Left ventricle myocardium superior (tissue), 1 donor: ENCODE data around the gene SLC10A7. TPM values are rescaled to one million over a fixed set of nuclear protein-coding genes. Genes with fewer than 3 reads are reported as not detected.
A peak's percentile ranks its signal among the peaks of the same experiment; 100 is the strongest.
"Not testable (repeated sequence)": the region's sequence is repeated elsewhere in the genome, so short reads cannot be mapped to it uniquely, and the experiment has no call there.

Source experiments
- ATAC-seq: fragments of 200-7000 bp; cut with Tn5 transposase; one replicate; pipeline ENCODE4 v1.9.1; 2020; ENCODE audit warnings: mild to moderate bottlenecking, moderate library complexity
- DNase-seq: peaks from one replicate; pipeline ENCODE4 v3.0.0-alpha.2; 2020
- intact Hi-C: fragments of 100-400 bp; cut with micrococcal nuclease; formaldehyde crosslinking; loops from one replicate; pipeline ENCODE4 v1.11.0; 2022
- total RNA-seq: library from RNA; stranded (reverse); fragmentation: NEBNext Ultra II Directional; extraction: Animal tissue kit (Norgen Biotek cat#: 25700); gene quantifications from one replicate; pipeline ENCODE4 v1.2.1, GENCODE V29; 2021
- donor health status: DM: no; HTN: yes; CAD: no; lungs with severe emphysema.

Gene SLC10A7
- total RNA-seq, 1 donor from 2014 or later: 4.5 TPM

DNA sequence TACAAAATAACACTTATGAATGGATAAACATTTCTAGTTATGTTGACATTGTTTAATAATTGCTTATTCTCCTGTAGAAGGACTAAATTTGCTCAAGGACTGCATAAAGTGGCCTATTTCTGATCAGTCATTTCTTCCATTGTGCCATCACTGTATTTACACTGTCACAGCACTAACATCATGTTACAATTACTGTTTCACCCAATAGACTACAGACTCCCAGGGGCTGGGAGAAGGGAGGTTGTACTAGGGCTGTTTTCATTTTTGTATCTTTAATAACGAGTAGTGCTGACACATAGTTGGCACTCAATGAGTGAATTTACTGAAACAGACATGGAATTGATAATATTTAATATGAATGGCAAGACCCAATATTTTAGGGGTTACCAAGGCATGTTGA is 139.5 kb downstream of the SLC10A7 start:
- ATAC-seq (no peak), DNase-seq (no peak)
- intact Hi-C loops: no loop called here

DNA sequence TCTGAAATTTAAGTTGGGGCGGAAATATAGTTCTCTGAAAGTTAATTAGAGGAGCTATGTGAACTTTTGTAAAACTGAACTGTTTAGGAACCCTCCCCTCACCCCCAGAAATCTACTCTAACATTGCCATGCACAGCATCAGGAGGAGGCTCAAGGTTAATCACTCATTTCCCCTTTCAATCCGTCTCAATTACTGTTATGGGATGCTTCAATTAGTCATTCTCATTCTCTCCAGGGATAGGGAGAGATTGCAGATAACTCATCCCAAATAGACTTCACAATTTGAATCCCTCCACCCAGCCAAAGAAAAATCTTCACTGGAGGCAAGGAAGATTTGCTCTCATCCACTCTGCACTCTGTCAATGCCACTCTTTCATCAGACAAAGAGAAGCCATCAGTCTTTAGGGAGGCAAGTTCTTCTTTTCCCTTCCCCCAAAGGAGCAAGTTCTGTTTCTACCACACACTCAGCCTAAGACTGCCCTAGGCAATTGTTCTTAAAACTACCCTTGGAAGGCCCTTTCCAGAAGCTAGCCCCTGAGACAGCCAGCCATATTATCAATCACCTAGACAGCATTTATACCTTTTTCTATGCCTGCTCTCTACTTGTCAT is 140.4 kb downstream of the SLC10A7 start:
- ATAC-seq: no peak
- intact Hi-C loops: no loop called here
- DNase-seq: no peak

DNA sequence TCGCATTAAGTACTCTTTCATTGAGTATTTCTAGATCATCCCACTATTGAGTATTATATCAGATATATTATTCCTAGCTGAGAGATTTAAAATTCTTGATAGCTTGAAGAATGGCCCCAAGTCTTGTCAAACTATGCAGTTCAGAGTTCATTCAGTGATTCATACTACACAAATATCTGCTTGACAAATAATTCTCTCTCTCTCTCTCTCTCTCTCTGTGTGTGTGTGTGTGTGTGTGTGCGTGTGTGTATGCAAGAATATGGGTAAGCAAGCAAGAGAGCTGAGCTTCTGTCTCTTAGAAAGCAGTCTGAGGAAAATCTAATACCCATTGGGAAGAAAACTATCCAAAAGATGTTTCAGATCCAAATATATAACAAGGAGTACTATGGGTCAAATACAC is 142.0 kb downstream of the SLC10A7 start:
- intact Hi-C loops: no loop called here
- ATAC-seq (no peak), DNase-seq (no peak)

DNA sequence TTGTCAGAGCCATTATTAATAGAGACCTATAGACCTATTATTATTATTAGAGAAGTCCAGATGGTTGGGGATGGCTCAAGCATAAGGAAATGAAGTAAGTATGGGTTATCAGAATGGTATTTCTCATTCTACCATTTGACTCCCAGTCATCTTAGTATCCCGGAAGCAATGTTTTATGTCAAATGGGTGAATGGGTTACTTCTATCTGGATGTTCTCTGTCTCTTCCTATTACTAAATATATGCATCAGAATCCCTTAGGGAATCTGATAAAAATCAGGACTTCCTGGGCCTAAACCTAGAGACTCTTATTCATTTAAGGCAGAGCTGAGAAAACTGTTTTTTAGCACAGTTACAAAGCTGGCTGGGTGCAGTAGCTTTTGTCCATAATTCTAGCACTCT is 149.9 kb downstream of the SLC10A7 start:
- ATAC-seq (no peak), DNase-seq (no peak)
- intact Hi-C loops: no loop called here

DNA sequence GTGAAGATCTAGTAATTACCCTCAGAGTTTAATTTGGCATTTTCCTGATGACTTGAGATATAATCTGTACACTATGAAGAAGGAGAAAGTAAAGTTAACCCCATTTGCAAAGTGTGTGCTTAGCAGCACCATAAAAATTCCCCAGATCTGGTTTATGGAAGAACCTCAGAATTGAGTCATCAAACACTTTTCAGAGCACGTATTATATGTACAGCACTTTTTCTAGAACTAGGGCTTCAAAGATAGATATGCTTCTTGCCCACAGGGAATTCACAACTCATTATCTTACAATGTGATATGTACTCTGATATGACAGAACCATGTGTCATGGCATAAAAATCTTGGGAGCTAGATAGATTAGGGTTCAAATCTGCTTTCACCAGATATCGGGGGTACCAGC is 150.9 kb downstream of the SLC10A7 start:
- intact Hi-C loops: no loop called here
- DNase-seq (no peak), ATAC-seq (no peak)

DNA sequence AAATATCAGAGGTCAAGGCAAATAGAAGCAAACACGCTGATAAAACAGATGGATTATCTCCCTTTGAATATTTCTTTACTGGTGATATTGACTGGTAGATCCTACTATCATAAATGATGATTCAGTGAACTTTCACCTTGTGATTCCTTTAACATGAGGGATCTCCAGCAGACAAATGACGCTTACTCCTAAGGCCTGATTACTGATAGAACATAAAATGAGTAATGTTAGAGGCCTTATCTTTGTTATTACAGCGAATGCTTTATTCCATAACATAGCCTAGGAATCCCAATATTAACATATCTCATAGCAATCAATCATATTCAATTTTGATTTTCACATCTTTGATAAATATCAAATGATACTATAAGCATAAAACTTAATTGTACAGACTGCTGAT is 152.3 kb downstream of the SLC10A7 start:
- ATAC-seq (no peak), DNase-seq (no peak)
- intact Hi-C loops: loop anchor here (10.0 kb wide), 1 partner anchor 155 kb away; the partner anchor contains the start of gene SLC10A7

DNA sequence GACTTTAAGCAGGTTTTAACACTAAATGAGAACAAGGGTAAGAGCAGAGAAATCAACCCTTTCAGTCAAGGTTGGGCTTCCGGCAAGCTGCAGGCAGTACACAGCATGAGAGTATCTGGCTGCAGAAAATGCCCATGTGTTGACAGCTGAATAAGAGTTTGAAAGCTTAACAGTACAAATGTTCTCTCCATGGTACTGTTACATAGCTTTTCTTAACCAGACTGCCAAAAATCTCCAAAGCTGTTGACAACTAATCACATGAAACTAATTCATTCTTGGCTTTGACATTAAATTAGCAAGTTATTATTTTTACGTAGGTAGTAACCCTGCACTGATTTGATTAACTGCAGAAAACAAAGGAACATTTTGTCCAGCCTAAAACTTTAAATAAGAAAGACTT is 153.5 kb downstream of the SLC10A7 start:
- ATAC-seq (peak; percentile 100), DNase-seq (peak; percentile 32)
- intact Hi-C loops: loop anchor here (10.0 kb wide), 1 partner anchor 157 kb away; the partner anchor contains the start of gene SLC10A7

DNA sequence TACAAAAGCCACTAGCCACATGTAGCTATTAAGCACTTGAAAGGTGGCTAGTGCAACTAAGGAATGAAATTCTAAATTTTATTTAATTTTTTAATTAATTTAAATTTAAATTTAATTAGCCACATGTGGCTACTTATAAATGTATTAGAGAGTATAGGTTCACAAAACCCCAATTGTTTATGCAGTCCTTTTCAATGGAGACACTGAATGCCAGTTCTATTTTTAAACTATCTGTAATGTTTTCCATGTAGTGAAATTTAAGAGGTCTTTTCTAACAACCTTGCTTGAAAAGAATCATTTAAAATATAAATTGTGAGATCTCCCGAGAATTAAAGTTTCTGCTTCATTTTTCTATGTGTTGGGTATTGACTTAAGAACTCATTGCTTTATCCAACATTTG is 154.4 kb downstream of the SLC10A7 start:
- intact Hi-C loops: loop anchor here (10.0 kb wide), 1 partner anchor 157 kb away; the partner anchor contains the start of gene SLC10A7
- peak; percentile 64 for ATAC-seq
- DNase-seq: no peak

DNA sequence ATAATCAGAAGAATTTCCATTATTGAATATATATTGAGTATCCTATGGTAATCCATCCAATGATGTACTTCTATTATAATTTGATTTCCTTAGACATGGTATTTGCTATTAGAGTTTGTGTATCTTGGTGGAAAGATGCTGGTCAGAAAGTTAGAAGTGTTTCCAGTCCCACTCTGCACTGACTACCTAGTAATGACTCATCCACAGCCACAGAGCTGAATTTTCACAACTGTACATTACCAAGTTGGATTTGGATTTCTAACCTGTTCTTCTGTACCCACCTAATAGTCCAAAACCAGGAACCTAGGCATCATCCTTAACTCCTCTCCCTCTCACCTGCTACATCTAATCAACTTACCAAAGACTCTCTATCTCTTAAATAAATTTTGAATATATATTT is 162.0 kb downstream of the SLC10A7 start:
- intact Hi-C loops: loop anchor here (10.0 kb wide), 1 partner anchor 165 kb away; the partner anchor contains the start of gene SLC10A7
- ATAC-seq: no peak
- no peak for DNase-seq

DNA sequence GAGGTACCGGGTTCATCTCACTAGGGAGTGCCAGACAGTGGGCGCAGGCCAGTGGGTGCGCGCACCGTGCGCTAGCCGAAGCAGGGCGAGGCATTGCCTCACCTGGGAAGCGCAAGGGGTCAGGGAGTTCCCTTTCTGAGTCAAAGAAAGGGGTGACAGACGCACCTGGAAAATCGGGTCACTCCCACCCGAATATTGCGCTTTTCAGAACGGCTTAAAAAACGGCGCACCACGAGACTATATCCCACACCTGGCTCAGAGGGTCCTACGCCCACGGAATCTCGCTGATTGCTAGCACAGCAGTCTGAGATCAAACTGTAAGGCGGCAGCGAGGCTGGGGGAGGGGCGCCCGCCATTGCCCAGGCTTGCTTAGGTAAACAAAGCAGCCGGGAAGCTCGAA is 171.6 kb downstream of the SLC10A7 start:
- intact Hi-C loops, ATAC-seq, DNase-seq: not testable (repeated sequence)

DNA sequence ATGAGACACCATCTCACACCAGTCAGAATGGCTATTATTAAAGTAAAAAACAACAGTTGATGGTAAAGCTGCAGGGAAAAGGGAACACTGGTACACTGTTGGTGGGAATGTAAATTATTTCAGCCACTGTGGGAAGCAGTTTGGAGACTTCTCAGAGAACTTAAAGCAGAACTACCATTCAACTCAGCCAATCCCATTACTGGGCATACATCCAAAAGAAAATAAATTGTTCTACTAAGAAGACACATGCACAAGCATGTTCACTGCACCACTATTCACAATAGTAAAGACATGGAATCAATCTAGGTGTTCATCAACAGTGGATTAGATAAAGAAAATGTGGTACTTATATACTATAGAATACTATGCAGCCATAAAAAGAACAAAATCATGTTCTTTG is 172.4 kb downstream of the SLC10A7 start:
- DNase-seq (no peak), ATAC-seq (no peak)
- intact Hi-C loops: loop anchor here (10.0 kb wide), 1 partner anchor 565 kb away; no protein-coding TSS in a partner anchor

DNA sequence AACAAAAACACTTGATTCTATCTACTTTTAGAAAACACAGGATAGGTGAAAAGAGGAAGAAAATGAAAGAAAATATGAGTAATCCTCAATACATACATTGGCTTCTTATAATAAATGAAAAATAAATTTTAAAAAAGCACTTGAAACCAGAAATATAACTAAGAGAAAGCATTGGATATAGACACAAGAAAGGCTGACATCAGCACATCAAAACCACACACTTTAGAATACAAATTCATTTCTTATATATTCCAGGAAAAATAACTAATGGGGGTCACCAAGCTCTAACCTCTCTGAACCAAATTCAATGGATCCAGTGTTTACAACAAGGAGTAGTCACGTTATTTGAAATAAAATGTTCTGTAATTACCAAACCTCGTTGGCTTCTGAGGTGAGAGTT is 173.9 kb downstream of the SLC10A7 start:
- intact Hi-C loops: loop anchor here (10.0 kb wide), 1 partner anchor 567 kb away; no protein-coding TSS in a partner anchor
- DNase-seq (no peak), ATAC-seq (no peak)

DNA sequence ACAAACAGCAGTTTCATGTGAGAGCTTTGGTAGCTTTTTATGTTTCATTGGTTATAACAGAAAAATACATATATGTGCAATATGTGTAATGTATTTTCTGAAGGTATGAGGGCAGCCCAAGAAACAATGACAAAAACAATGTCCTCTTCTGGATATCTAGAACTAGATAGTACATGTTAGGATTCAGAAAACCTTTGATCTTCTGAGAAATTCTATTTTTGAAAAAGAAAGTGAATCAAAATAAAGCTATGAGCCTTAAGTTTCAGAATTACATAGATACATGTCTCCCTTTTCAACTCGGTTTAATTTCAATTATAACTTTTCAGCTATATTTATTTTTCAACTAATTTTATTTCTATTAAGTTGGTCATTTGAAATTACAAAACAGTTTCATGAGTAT is 175.5 kb downstream of the SLC10A7 start:
- DNase-seq: no peak

DNA sequence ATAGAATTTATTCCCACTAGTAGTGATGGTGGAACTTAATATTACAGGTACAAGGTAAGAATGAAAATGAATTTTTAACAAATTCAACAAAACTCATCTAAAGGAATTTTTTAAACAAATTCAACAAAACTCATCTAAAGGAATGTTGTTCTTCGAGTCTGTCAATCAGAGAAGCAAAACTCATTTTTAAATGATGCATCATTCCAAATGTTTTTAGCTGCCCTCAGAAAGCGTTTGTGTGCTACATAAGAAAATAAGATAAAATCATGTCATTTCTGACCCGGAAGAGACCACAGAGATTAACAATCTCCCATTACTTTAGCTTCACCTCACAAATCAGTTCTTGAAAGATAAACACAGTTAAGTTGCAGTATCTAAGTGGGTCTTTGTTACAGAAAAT is 178.0 kb downstream of the SLC10A7 start:
- ATAC-seq (no peak), DNase-seq (no peak)
- intact Hi-C loops: loop anchor here (10.0 kb wide), 1 partner anchor 571 kb away; no protein-coding TSS in a partner anchor

More for the DNA sequence above, 175.5 kb downstream of the SLC10A7 start:
- ATAC-seq: no peak
- intact Hi-C loops: loop anchor here (10.0 kb wide), 1 partner anchor 569 kb away; no protein-coding TSS in a partner anchor

DNA sequence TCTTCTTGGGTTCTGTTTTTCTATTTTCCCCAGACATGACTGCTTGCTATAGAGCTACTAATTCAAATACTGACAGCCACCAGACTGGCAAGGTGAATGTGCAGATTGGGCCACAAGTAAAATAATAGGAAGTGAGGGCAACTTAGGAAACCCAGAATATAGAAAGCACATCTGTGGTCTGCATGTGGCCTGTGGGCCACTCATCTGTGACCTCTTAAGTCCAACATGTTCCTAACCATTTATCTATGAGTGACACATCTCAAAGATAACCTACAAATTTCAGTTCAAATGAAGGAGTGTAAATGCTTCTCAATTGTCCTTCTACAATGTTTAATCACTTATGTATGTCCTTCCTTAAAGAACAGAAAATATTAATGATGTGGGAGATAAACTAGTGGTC is 178.5 kb downstream of the SLC10A7 start:
- ATAC-seq (no peak), DNase-seq (no peak)
- intact Hi-C loops: loop anchor here (10.0 kb wide), 1 partner anchor 572 kb away; no protein-coding TSS in a partner anchor

DNA sequence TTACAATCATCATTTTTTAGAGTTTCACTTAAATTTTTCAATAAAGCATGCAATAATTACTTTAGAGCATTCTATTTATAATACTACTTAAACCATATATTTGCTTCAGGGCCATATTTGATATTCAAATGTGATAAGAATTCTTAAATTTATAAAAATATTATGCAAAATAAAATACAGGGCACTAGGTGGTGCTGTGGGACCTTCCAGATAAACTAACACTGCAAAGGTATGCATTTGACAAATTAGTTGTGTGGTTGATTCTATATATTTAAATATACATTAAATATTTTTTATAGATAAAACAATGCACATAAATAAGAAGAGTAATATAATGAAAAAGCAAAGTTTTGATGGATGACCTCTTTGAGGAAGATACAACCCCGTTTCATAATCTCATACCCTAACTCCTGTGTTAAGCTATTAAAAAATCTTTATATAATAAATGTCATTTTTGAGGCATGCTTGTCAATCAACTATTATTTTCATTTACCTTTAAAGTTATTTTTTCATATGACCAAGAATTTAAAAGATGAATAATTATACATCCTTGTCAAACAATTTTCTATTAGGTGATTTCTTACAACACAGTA is 179.0 kb downstream of the SLC10A7 start:
- DNase-seq: no peak
- intact Hi-C loops: loop anchor here (10.0 kb wide), 1 partner anchor 572 kb away; no protein-coding TSS in a partner anchor
- no peak for ATAC-seq

DNA sequence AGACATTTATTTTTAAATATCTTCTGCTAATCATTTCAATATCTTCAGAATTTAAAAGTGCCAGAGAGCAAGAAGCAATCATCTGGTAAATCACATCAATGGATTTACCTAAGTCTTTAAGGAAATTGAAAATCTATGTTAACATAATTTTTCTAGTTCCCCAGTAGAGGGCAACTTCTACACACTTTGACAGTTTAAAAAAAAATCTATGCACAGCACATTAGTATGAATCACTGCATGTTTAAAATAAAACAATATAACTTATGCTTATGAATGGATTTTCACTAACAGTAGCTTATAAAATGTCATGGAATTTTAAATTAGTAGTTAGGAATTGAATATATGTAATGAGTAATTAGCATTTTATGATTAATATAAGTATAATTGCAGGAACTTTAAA is 180.9 kb downstream of the SLC10A7 start:
- DNase-seq (no peak), ATAC-seq (no peak)
- intact Hi-C loops: loop anchor here (10.0 kb wide), 1 partner anchor 574 kb away; no protein-coding TSS in a partner anchor

DNA sequence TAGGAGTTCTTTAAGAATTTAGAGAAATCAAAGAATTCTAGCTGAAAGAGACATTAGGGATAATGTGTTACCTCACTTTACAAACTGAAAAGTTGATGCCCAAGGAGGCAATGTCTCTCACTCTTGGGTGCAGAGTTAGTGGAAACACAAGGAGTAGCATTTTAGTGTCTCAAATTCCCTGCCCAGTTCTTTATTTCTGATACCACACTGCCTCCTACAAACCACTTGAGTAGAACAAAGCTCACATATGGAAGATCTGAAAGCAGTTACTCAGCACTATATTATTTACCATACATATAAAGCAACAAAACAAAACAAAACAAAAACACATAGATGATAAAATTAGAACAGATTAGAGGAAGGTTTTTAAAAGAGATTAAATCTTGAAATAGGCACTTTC is 183.2 kb downstream of the SLC10A7 start:
- intact Hi-C loops: no loop called here
- ATAC-seq: no peak
- no peak for DNase-seq

DNA sequence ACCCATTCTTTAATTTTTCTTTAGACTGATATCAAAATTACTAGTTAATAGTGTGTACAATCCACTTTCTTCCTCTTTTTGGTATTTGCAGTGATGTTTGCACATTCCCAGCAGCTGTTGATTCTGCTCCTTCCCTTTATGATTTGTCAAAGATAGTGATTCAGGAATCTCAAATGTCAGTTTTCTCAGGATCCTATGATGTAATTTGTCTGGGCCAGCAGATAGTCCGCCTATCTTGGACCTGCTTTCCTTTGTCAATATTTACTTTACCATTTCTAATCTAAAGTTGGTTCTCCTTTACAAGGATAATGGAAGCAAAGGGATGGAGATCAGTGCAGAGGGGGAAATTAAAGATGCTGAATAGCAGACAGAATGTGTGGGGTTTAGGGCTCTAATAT is 185.3 kb downstream of the SLC10A7 start:
- no peak for ATAC-seq
- intact Hi-C loops: no loop called here
- no peak for DNase-seq

DNA sequence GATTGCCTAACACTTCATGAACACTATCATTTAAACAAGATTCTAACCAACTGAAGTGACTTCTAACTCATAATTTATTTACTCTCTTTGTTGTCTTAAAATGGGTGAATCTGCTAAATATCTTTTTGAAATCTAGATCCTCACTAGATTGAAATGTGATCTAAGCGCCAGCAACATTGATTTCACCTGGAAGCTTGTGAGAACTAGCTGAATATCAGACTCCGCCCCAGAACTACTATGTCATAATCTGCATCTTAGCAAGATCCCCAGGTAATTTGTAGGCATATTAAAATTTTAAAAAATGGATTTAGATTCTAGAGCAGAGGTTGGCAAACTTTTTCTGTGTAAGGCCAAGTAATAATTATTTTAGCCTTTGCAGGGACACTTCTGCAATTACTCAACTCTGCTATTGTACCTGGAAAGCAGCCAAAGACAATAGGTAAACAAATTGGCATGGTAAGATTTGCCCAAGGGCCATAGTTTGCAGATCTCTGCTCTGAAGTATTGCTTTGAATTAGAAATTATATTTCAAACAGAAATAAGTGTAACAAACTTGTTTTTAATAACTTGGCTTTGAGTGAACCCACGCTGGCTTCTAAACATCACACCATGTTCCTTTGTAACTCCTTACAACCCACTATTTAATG is 185.9 kb downstream of the SLC10A7 start:
- DNase-seq: no peak
- no peak for ATAC-seq
- intact Hi-C loops: no loop called here
